ENCODE data around the gene ASCC3.

The ASCC3 gene

GRCh38 chr6:100613656-100614055 lies 267.5 kb downstream of the ASCC3 start:
- no peak for DNase-seq (ENCODE audit: low read depth)
- no peak overlapping the region for H3K4me3 ChIP-seq (ENCODE audit: low read depth, low read length)
- TF ChIP-seq, protein P1, sequence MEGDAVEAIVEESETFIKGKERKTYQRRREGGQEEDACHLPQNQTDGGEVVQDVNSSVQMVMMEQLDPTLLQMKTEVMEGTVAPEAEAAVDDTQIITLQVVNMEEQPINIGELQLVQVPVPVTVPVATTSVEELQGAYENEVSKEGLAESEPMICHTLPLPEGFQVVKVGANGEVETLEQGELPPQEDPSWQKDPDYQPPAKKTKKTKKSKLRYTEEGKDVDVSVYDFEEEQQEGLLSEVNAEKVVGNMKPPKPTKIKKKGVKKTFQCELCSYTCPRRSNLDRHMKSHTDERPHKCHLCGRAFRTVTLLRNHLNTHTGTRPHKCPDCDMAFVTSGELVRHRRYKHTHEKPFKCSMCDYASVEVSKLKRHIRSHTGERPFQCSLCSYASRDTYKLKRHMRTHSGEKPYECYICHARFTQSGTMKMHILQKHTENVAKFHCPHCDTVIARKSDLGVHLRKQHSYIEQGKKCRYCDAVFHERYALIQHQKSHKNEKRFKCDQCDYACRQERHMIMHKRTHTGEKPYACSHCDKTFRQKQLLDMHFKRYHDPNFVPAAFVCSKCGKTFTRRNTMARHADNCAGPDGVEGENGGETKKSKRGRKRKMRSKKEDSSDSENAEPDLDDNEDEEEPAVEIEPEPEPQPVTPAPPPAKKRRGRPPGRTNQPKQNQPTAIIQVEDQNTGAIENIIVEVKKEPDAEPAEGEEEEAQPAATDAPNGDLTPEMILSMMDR (IDR thresholded peaks at IDR 0.05; ENCODE audit: control insufficient read depth, extremely low read depth, insufficient read depth): no peak

DNA sequence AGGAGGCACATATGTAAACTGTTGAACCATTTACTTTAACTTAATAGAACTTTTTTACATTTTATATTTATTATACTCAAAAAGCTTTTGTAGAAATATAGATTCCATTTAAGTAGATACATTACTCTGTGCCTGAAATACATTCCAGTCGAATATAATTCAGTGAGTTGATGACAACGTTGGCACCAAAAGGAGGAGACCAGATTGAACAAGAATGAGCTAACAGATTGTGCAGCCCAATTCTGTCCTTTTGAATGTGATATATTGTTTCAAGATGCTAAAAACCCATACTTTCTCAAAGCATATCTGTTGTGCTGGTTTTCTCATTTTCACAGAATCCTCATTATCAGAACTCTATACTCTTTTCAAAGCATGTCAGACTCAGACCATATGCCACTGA lies 269.0 kb downstream of the ASCC3 start:
- TF ChIP-seq, protein P1 (IDR thresholded peaks at IDR 0.05; ENCODE audit: control insufficient read depth, extremely low read depth, insufficient read depth): no peak
- no peak overlapping the region for H3K4me3 ChIP-seq (ENCODE audit: low read depth, low read length)
- no peak for DNase-seq (ENCODE audit: low read depth)

- TF ChIP-seq, protein P1 (IDR thresholded peaks at IDR 0.05; ENCODE audit: control insufficient read depth, extremely low read depth, insufficient read depth): no peak
- H3K4me3 ChIP-seq (ENCODE audit: low read depth, low read length): no peak overlapping the region
- no peak for DNase-seq (ENCODE audit: low read depth)
These were observed 281.9 kb downstream of the ASCC3 start for GRCh38 chr6:100599088-100599770.

DNA sequence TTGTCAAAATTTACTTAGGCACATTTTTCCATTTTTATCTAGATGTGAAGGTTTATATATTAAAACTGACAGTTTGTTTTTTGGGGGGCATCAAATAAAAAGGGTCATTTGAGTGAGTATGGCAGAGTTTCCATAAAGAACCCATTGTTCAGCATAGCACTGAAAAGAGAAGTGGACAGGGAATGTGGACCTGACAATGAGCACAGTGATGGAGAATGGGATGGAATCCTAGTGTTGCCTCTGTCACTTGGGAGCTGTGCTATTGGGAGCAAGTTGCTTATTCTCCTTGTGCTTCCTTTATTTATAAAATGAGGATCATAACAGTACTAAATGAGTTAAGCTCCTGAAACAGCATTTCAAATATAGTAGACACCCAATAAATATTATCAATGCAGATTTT lies 285.7 kb downstream of the ASCC3 start:
- no peak for DNase-seq (ENCODE audit: low read depth)
- TF ChIP-seq, protein P1 (IDR thresholded peaks at IDR 0.05; ENCODE audit: control insufficient read depth, extremely low read depth, insufficient read depth): no peak
- no peak overlapping the region for H3K4me3 ChIP-seq (ENCODE audit: low read depth, low read length)

- DNase-seq (ENCODE audit: low read depth): no peak
- TF ChIP-seq, protein P1 (IDR thresholded peaks at IDR 0.05; ENCODE audit: control insufficient read depth, extremely low read depth, insufficient read depth): no peak
- H3K4me3 ChIP-seq (ENCODE audit: low read depth, low read length): no peak overlapping the region
These were observed 287.6 kb downstream of the ASCC3 start for GRCh38 chr6:100593522-100593921.

- no peak overlapping the region for H3K4me3 ChIP-seq (ENCODE audit: low read depth, low read length)
- TF ChIP-seq, protein P1 (IDR thresholded peaks at IDR 0.05; ENCODE audit: control insufficient read depth, extremely low read depth, insufficient read depth): no peak
- DNase-seq (ENCODE audit: low read depth): peak; percentile 46
These were observed 288.2 kb downstream of the ASCC3 start for GRCh38 chr6:100592929-100593328.

DNA sequence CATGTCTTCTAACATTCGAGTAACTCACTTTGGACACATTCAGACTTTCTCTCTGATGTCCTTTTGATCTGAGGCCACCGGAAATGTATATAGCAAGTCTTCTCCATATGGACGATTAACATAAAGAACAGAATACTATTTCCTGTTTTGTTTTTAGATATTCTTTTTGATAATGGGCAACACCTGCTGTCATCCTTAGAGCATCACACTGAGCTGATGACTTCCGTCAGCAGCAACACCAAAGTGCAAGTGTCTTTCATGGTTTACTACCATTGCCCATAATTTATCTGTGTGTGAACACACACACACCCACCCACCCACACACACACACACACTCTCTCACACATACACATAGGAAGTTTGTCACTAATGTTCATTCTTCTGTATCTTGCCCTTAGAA lies 303.7 kb downstream of the ASCC3 start:
- DNase-seq (ENCODE audit: low read depth): no peak
- H3K4me3 ChIP-seq (ENCODE audit: low read depth, low read length): no peak overlapping the region
- TF ChIP-seq, protein P1 (IDR thresholded peaks at IDR 0.05; ENCODE audit: control insufficient read depth, extremely low read depth, insufficient read depth): no peak

Data from LNCaP clone FGC (cell line).